Spleen (tissue), 11 donors: ENCODE results near the gene DNPEP. TPM values are rescaled to one million over a fixed set of nuclear protein-coding genes. Genes with fewer than 3 reads are reported as not detected.

Experiments
- DNase-seq: peaks from one replicate; pipeline ENCODE4 v3.0.0-alpha.2; 2020
- H3K27ac ChIP-seq, 8 donors: fragments of 200-600 bp; sonication (generic) in 7 of 8; 1 replicate in 4 of 8; 2 replicates in 4 of 8; pipeline versions ENCODE4 v1.5.0 to v1.8.0; 2016 to 2021; ENCODE audit warnings: inconsistent platforms in 4 of 8, mild to moderate bottlenecking in 4 of 8, moderate library complexity in 1 of 8
- H3K27me3 ChIP-seq, 7 donors: fragments of 200-600 bp; sonication (generic) in 6 of 7; replicated peaks in 1 of 7; 1 replicate in 4 of 7; 2 replicates in 3 of 7; pipeline versions ENCODE4 v1.5.0 to v1.8.0; 2016 to 2021; ENCODE audit warnings: inconsistent platforms in 3 of 7, mild to moderate bottlenecking in 1 of 7
- H3K36me3 ChIP-seq, 6 donors: fragments of 200-600 bp; sonication (generic) in 5 of 6; 1 replicate in 4 of 6; 2 replicates in 2 of 6; pipeline versions ENCODE4 v1.5.0 to v1.8.0; 2016 to 2021; ENCODE audit warnings: inconsistent platforms in 2 of 6
- H3K4me1 ChIP-seq, 6 donors: fragments of 200-600 bp; sonication (generic) in 5 of 6; 1 replicate in 3 of 6; 2 replicates in 3 of 6; pipeline versions ENCODE4 v1.5.0 to v1.8.0; 2016 to 2021; ENCODE audit warnings: inconsistent platforms in 3 of 6
- H3K4me3 ChIP-seq, 8 donors: fragments of 200-600 bp; sonication (generic) in 7 of 8; 1 replicate in 4 of 8; 2 replicates in 4 of 8; pipeline versions ENCODE4 v1.5.0 to v1.8.0; 2016 to 2021; ENCODE audit warnings: inconsistent platforms in 4 of 8, mild to moderate bottlenecking in 4 of 8, moderate library complexity in 2 of 8
- H3K9me3 ChIP-seq, 8 donors: fragments of 200-600 bp; sonication (generic) in 7 of 8; 1 replicate in 4 of 8; 2 replicates in 4 of 8; pipeline versions ENCODE4 v1.5.0 to v1.8.0; 2016 to 2021; ENCODE audit warnings: inconsistent platforms in 4 of 8
- POLR2A ChIP-seq, 3 donors: fragments of 450-650 bp; IDR thresholded peaks; one replicate each; pipeline ENCODE4 v1.5.1; 2017; ENCODE audit warnings: antibody characterized with exemption in 3 of 3, mild to moderate bottlenecking in 1 of 3
- POLR2AphosphoS5 ChIP-seq, 3 donors: sonication (generic); formaldehyde crosslinking; IDR thresholded peaks; one replicate each; pipeline ENCODE4 v1.5.1; 2017; ENCODE audit warnings: antibody characterized with exemption in 3 of 3
- WGBS, 5 donors: extraction: QIAGEN DNeasy Blood & Tissue Kit in 3 of 5; methylation state at CpG; one replicate each; pipeline versions ENCODE4 v1.1.5 to v1.1.7; 2013 to 2018; 5-methylcytosine and 5-hydroxymethylcytosine counted together
- intact Hi-C: fragments of 100-400 bp; cut with DNase I; formaldehyde crosslinking; loops from one replicate; pipeline ENCODE4 v1.15.0; 2023; ENCODE audit warnings: low total_unique reads
- polyA plus RNA-seq, 3 donors: library from polyadenylated mRNA; stranded (reverse); fragments of 200-250 nt; gene quantifications; one replicate each; pipeline ENCODE4 v1.2.1, GENCODE V29; 2013
- total RNA-seq, 7 donors: library from RNA; depleted of rRNA in 3 of 7; stranded (reverse); fragments of >200 nt in 3 of 7; fragmentation: NEBNext Ultra II Directional in 4 of 7; extraction: Animal tissue kit (Norgen Biotek cat#: 25700) in 4 of 7; gene quantifications; one replicate each; pipeline versions ENCODE4 v1.1.0 to v1.2.1, GENCODE V29; 2016 to 2021
- TF ChIP-seq, protein P1 (sequence below), 11 experiments: fragments of 200-600 bp in 7 of 11; fragments of 450-650 bp in 4 of 11; sonication (generic) in 4 of 11; IDR thresholded peaks in 8 of 11; conservative IDR thresholded peaks in 3 of 11; 1 replicate in 7 of 11; 2 replicates in 4 of 11; pipeline versions ENCODE4 v1.4.0 to v1.8.0; 2016 to 2021; ENCODE audit warnings: antibody characterized with exemption in 11 of 11, inconsistent platforms in 4 of 11, mild to moderate bottlenecking in 1 of 11
- donor health status: healthy with polysubstance abuse.
- donor health status: DM: no; HTN: no; CAD: no; lungs with moderate emphysema.
- donor health status: DM: no; HTN: no; CAD: no.
- donor health status: Bipolar disorder and iron deficiency.
- donor health status: healthy.
- donor health status: DM: no; HTN: no; CAD: no.
- donor health status: DM: yes; HTN: yes; CAD: no.

DNPEP gene
- total and polyA plus RNA-seq, 10 donors = 46.7 to 92.8 (median 62.8) TPM

DNA sequence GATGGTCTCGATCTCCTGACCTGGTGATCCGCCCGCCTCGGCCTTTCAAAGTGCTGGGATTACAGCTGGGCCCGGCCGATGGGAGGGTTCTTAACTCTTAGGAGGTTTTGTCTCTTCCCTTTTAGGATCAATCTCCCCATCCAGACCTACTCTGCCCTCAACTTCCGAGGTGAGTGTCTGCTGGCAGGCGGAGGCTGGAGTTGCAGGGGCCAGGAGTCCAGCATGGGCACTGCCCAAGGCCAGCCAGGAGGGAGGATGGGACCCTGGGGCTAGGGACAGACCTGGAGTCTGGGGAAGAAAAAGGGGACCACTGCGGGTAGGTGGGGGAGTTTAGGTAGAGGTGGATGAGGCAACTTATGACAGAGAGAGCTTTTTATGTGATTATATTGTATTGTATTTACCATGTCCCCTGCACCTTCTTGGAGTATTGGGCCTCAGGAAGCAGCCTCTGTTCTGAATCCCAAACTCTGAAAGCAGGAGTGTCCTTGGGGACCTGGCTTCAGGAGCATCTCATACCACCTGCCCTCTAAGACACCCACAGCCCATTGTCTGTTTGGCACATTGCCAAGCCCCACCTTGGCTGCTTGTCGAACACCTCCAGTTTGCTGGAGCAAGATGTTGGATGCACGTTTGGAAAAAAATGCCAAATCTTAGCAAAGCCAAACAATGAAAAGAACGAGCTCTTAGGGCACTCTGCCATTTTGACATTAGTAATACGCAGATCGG lies 36.1 kb upstream of the DNPEP start:
- no peak for DNase-seq
- intact Hi-C loops = no loop called here
- H3K4me1 ChIP-seq = peaks cover 0 to 5% (median 1%) of the 10 kb centered on the region in 6 donors
- H3K36me3 ChIP-seq = no peaks in the 10 kb centered on the region
- H3K27me3 ChIP-seq = peaks cover 4 to 49% (median 20%) of the 10 kb centered on the region in 7 donors
- H3K4me3 ChIP-seq = no peak overlapping the region
- no peak for TF ChIP-seq POLR2A (IDR thresholded peaks at IDR 0.05)
- TF ChIP-seq, protein P1, sequence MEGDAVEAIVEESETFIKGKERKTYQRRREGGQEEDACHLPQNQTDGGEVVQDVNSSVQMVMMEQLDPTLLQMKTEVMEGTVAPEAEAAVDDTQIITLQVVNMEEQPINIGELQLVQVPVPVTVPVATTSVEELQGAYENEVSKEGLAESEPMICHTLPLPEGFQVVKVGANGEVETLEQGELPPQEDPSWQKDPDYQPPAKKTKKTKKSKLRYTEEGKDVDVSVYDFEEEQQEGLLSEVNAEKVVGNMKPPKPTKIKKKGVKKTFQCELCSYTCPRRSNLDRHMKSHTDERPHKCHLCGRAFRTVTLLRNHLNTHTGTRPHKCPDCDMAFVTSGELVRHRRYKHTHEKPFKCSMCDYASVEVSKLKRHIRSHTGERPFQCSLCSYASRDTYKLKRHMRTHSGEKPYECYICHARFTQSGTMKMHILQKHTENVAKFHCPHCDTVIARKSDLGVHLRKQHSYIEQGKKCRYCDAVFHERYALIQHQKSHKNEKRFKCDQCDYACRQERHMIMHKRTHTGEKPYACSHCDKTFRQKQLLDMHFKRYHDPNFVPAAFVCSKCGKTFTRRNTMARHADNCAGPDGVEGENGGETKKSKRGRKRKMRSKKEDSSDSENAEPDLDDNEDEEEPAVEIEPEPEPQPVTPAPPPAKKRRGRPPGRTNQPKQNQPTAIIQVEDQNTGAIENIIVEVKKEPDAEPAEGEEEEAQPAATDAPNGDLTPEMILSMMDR (IDR thresholded peaks at IDR 0.05 in 8 of 11, conservative IDR thresholded peaks at IDR 0.05 in 3 of 11) = no peak
- TF ChIP-seq POLR2AphosphoS5 (IDR thresholded peaks at IDR 0.05) = no peak
- no peaks in the 10 kb centered on the region for H3K9me3 ChIP-seq
- no peak overlapping the region for H3K27ac ChIP-seq
- 84 to 89% (median 85%) methylated on average over 14 of the region's 14 CpGs for WGBS, 5 donors

DNA sequence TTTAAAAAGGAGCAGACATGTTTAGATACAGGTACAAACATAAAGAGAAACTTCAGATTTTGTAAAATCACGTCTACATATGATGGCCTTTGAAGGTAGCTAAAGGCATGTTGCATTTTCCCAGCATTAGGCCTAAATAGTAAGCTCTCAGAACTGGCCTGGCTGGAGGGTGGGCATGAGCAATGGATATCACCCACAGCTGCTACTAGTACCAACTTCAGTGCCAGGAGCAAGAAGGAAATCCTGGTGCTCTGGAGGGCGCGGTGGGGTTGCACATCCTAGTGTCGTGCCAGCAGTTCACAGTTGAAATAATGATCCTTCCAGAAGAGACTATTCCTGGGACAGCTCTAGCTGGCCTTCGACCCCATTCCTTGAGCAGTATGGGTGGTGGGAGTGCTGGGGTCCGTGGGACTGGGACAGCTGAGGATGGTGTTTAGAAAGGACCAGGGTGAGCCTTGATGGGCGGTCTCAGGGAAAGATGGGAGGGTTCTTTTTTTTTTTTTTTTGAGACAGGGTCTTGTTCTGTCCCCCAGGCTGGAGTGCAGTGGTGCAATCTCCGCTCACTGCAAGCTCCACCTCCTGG lies 35.3 kb upstream of the DNPEP start:
- Histone ChIP-seq H3K27ac (no peak overlapping the region), H3K27me3 (peaks cover 9 to 57% (median 28%) of the 10 kb centered on the region in 7 donors), H3K4me3 (no peak overlapping the region), H3K4me1 (peaks cover 0 to 13% (median 5%) of the 10 kb centered on the region in 6 donors), H3K9me3 (no peaks in the 10 kb centered on the region), H3K36me3 (no peaks in the 10 kb centered on the region)
- intact Hi-C loops = no loop called here
- TF ChIP-seq POLR2A (IDR thresholded peaks at IDR 0.05) = no peak
- TF ChIP-seq, protein P1 (IDR thresholded peaks at IDR 0.05 in 8 of 11, conservative IDR thresholded peaks at IDR 0.05 in 3 of 11) = no peak
- TF ChIP-seq POLR2AphosphoS5 (IDR thresholded peaks at IDR 0.05) = no peak
- DNase-seq = no peak
- whole genome bisulfite sequencing, 5 donors = 81 to 90% (median 87%) methylated on average over 8 of the region's 8 CpGs

DNA sequence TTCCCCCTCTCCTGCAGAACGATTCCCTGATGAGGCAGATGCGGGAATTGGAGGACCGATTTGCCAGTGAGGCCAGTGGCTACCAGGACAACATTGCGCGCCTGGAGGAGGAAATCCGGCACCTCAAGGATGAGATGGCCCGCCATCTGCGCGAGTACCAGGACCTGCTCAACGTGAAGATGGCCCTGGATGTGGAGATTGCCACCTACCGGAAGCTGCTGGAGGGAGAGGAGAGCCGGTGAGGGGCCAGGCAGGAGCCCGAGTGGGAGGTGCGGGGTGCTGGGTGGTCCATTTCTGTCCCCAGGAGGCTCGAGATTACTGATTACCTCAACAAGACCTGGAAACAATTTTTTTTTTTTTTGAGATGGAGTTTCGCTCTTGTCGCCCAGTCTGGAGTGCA lies 33.6 kb upstream of the DNPEP start:
- H3K4me3 ChIP-seq = no peak overlapping the region
- no peaks in the 10 kb centered on the region for H3K36me3 ChIP-seq
- intact Hi-C loops = no loop called here
- peaks cover 9 to 70% (median 30%) of the 10 kb centered on the region in 7 donors for H3K27me3 ChIP-seq
- no peak overlapping the region for H3K27ac ChIP-seq
- H3K9me3 ChIP-seq = no peaks in the 10 kb centered on the region
- whole genome bisulfite sequencing, 5 donors = 82 to 92% (median 88%) methylated on average over 17 of the region's 17 CpGs
- no peak for DNase-seq
- H3K4me1 ChIP-seq = peaks cover 0 to 14% (median 6%) of the 10 kb centered on the region in 6 donors
- TF ChIP-seq POLR2A (IDR thresholded peaks at IDR 0.05) (no peak), POLR2AphosphoS5 (IDR thresholded peaks at IDR 0.05) (no peak)
- TF ChIP-seq, protein P1 (IDR thresholded peaks at IDR 0.05 in 8 of 11, conservative IDR thresholded peaks at IDR 0.05 in 3 of 11) = no peak

DNA sequence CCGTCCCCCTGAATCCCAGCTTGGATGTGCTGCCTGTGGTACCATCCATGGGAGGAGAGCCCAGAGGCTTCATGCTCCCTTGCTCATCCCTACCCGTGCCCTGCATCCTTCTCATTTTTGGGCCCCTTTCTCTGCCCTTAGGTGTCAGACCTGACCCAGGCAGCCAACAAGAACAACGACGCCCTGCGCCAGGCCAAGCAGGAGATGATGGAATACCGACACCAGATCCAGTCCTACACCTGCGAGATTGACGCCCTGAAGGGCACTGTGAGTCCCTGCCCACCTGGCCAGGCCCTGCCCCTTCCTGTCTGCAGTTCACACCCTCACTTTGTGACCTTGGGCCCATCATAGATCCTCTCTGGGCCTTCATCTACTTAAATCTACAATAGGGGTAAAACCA lies 33.0 kb upstream of the DNPEP start:
- Histone ChIP-seq H3K27me3 (peaks cover 9 to 68% (median 27%) of the 10 kb centered on the region in 7 donors), H3K4me3 (no peak overlapping the region), H3K36me3 (no peaks in the 10 kb centered on the region), H3K27ac (no peak overlapping the region), H3K9me3 (no peaks in the 10 kb centered on the region), H3K4me1 (peaks cover 0 to 14% (median 6%) of the 10 kb centered on the region in 6 donors)
- 83 to 93% (median 87%) methylated on average over 7 to 8 of the region's 8 CpGs for WGBS, 5 donors
- TF ChIP-seq POLR2AphosphoS5 (IDR thresholded peaks at IDR 0.05) (no peak), POLR2A (IDR thresholded peaks at IDR 0.05) (no peak)
- TF ChIP-seq, protein P1 (IDR thresholded peaks at IDR 0.05 in 8 of 11, conservative IDR thresholded peaks at IDR 0.05 in 3 of 11) = no peak
- intact Hi-C loops = no loop called here
- DNase-seq = no peak
